Keratinocyte (primary cell): ENCODE measurements around the gene SPTLC3.

ENCODE experiments used
- EZH2 ChIP-seq: IDR thresholded peaks from one replicate; pipeline ENCODE4 v1.6.1; 2012; ENCODE audit warnings: inconsistent platforms, mild to moderate bottlenecking, low read length, moderate library complexity
- TF ChIP-seq, protein P1 (sequence below), 3 experiments: IDR thresholded peaks in 1 of 3; conservative IDR thresholded peaks in 1 of 3; optimal IDR thresholded peaks in 1 of 3; 2 replicates in 2 of 3; 3 replicates in 1 of 3; pipeline versions ENCODE3 to v1.5.1; 2011; ENCODE audit warnings: low read length in 3 of 3, mild to moderate bottlenecking in 3 of 3, moderate library complexity in 2 of 3, control low read depth in 1 of 3, inconsistent platforms in 1 of 3; ENCODE audit not compliant: insufficient read depth in 2 of 3; ENCODE audit errors: extremely low read depth in 1 of 3

DNA sequence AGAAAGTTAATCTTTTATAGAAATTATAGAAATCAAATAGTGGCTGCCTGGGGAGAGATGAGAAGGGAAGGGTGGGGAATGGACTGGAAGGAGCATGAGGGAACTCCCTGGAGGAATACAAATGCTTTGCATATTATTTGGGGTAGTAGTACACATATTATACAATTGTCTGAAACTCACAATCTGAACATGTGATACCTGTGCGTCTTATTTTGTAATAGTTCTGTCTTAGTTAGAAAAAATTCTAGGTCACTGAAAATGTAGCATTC lies 30.7 kb upstream of the SPTLC3 start:
- no peak for TF ChIP-seq EZH2
- TF ChIP-seq, protein P1, sequence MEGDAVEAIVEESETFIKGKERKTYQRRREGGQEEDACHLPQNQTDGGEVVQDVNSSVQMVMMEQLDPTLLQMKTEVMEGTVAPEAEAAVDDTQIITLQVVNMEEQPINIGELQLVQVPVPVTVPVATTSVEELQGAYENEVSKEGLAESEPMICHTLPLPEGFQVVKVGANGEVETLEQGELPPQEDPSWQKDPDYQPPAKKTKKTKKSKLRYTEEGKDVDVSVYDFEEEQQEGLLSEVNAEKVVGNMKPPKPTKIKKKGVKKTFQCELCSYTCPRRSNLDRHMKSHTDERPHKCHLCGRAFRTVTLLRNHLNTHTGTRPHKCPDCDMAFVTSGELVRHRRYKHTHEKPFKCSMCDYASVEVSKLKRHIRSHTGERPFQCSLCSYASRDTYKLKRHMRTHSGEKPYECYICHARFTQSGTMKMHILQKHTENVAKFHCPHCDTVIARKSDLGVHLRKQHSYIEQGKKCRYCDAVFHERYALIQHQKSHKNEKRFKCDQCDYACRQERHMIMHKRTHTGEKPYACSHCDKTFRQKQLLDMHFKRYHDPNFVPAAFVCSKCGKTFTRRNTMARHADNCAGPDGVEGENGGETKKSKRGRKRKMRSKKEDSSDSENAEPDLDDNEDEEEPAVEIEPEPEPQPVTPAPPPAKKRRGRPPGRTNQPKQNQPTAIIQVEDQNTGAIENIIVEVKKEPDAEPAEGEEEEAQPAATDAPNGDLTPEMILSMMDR (optimal IDR thresholded peaks at IDR 0.05 in 1 of 3, IDR thresholded peaks at IDR 0.05 in 1 of 3, conservative IDR thresholded peaks at IDR 0.05 in 1 of 3; ENCODE audit: extremely low read depth in 1 of 3, insufficient read depth in 2 of 3, low read length in 3 of 3), result no peak
